GM23338 (cell line): ENCODE results near the gene TMEM14B. TPM values are rescaled to one million over a fixed set of nuclear protein-coding genes. Genes with fewer than 3 reads are reported as not detected.

Experiments used
- ATAC-seq: fragments of 200-7000 bp; cut with Tn5 transposase; 3 replicates; pipeline ENCODE4 v1.9.1; 2020
- DNase-seq: peaks from one replicate; pipeline ENCODE4 v3.0.0-alpha.2; 2015; ENCODE audit warnings: low spot score
- H2AFZ ChIP-seq: fragments of 200-600 bp; sonication (generic); 2 replicates; pipeline ENCODE4 v1.8.0; 2016; ENCODE audit warnings: antibody characterized with exemption, mild to moderate bottlenecking, moderate library complexity
- H3F3A ChIP-seq: fragments of 200-600 bp; sonication (generic); replicated peaks from 2 replicates; pipeline ENCODE4 v1.8.0; 2017; ENCODE audit warnings: antibody characterized with exemption, mixed run types, low read depth
- H3K27ac ChIP-seq: fragments of 200-600 bp; sonication (generic); 2 replicates; pipeline ENCODE4 v1.6.1; 2016; ENCODE audit warnings: low read depth
- H3K27me3 ChIP-seq: fragments of 200-600 bp; sonication (generic); 2 replicates; pipeline ENCODE4 v1.8.0; 2016; ENCODE audit warnings: mild to moderate bottlenecking, mixed run types, moderate library complexity; ENCODE audit not compliant: insufficient read depth
- H3K36me3 ChIP-seq: fragments of 200-600 bp; sonication (generic); 2 replicates; pipeline ENCODE4 v1.8.0; 2016; ENCODE audit warnings: mild to moderate bottlenecking; ENCODE audit not compliant: insufficient read depth
- H3K4me1 ChIP-seq: fragments of 200-600 bp; sonication (generic); 2 replicates; pipeline ENCODE4 v1.8.0; 2016; ENCODE audit warnings: mild to moderate bottlenecking, moderate library complexity; ENCODE audit not compliant: insufficient read depth
- H3K4me2 ChIP-seq: fragments of 200-600 bp; sonication (generic); 2 replicates; pipeline ENCODE4 v1.7.1; 2017; ENCODE audit warnings: mixed run types
- H3K4me3 ChIP-seq: fragments of 200-600 bp; sonication (generic); 2 replicates; pipeline ENCODE4 v1.6.1; 2016; ENCODE audit warnings: mixed run types
- H3K79me2 ChIP-seq: fragments of 200-600 bp; sonication (generic); replicated peaks from 2 replicates; pipeline ENCODE4 v1.8.0; 2017; ENCODE audit warnings: mild to moderate bottlenecking; ENCODE audit not compliant: insufficient read depth
- H3K9me2 ChIP-seq: fragments of 200-600 bp; sonication (generic); 2 replicates; pipeline ENCODE4 v1.8.0; 2017; ENCODE audit not compliant: insufficient read depth
- H4K20me1 ChIP-seq: fragments of 200-600 bp; sonication (generic); replicated peaks from 2 replicates; pipeline ENCODE4 v1.8.0; 2017; ENCODE audit warnings: mild to moderate bottlenecking; ENCODE audit not compliant: insufficient read depth
- H3K27ac Mint-ChIP-seq: 2 replicates; pipeline ENCODE4 v1.8.0; 2020; ENCODE audit warnings: inconsistent platforms, mild to moderate bottlenecking, moderate library complexity, mixed read lengths
- H3K27me3 Mint-ChIP-seq: 3 replicates; pipeline ENCODE4 v1.8.0; 2022; ENCODE audit warnings: low read depth, mild to moderate bottlenecking, moderate library complexity, mixed read lengths, inconsistent platforms; ENCODE audit not compliant: insufficient read depth, poor library complexity
- H3K36me3 Mint-ChIP-seq: 3 replicates; pipeline ENCODE4 v1.8.0; 2021; ENCODE audit warnings: low read depth, mild to moderate bottlenecking, inconsistent platforms, moderate library complexity, mixed read lengths
- H3K4me1 Mint-ChIP-seq: 3 replicates; pipeline ENCODE4 v1.8.0; 2020; ENCODE audit warnings: mild to moderate bottlenecking, inconsistent platforms, mixed read lengths
- H3K4me3 Mint-ChIP-seq: 3 replicates; pipeline ENCODE4 v1.8.0; 2021; ENCODE audit warnings: moderate library complexity, mild to moderate bottlenecking, inconsistent platforms, mixed read lengths
- H3K9me3 Mint-ChIP-seq: 3 replicates; pipeline ENCODE4 v1.8.0; 2020; ENCODE audit warnings: moderate library complexity, mild to moderate bottlenecking, inconsistent platforms, mixed read lengths
- EZH2phosphoT487 ChIP-seq: fragments of 200-600 bp; sonication (generic); IDR thresholded peaks from one replicate; pipeline ENCODE4 v1.8.1; 2018; ENCODE audit warnings: antibody characterized with exemption; ENCODE audit not compliant: unreplicated experiment
- JUNB ChIP-seq: IDR thresholded peaks from one replicate; pipeline ENCODE4 v1.6.1; 2016; ENCODE audit warnings: antibody characterized with exemption; ENCODE audit not compliant: unreplicated experiment
- NANOG ChIP-seq: IDR thresholded peaks from 2 replicates; pipeline ENCODE4 v1.6.1; 2016; ENCODE audit warnings: antibody characterized with exemption, borderline replicate concordance
- POLR2AphosphoS5 ChIP-seq: IDR thresholded peaks from 2 replicates; pipeline ENCODE4 v1.6.1; 2016; ENCODE audit warnings: antibody characterized with exemption, low read depth
- REST ChIP-seq: IDR thresholded peaks from one replicate; pipeline ENCODE4 v1.6.1; 2018; ENCODE audit warnings: antibody characterized with exemption; ENCODE audit not compliant: unreplicated experiment
- STAT1 ChIP-seq: IDR thresholded peaks from one replicate; pipeline ENCODE4 v1.6.1; 2016; ENCODE audit warnings: antibody characterized with exemption; ENCODE audit not compliant: unreplicated experiment
- ZNF331 ChIP-seq: fragments of 250-450 bp; sonication (Bioruptor Pico); IDR thresholded peaks from 2 replicates; pipeline ENCODE4 v1.5.0; 2020; ENCODE audit warnings: low read depth, mild to moderate bottlenecking, moderate library complexity
- polyA plus RNA-seq: library from polyadenylated mRNA; unstranded; fragments of >200 nt; fragmentation: Nextera tagmentation; extraction: Ambion mirVana; gene quantifications from 2 replicates; pipeline ENCODE4 v1.2.1, GENCODE V29; 2016
- total RNA-seq: library from RNA; depleted of rRNA; stranded (reverse); fragments of >200 nt; shearing (Covaris generic); gene quantifications from 2 replicates; pipeline ENCODE4 v1.2.3, GENCODE V29; 2014
- TF ChIP-seq, protein P1 (sequence below): IDR thresholded peaks from 2 replicates; pipeline ENCODE4 v1.6.1; 2016; ENCODE audit warnings: antibody characterized with exemption

TMEM14B gene
- total and polyA plus RNA-seq, 2 experiments from 2014 or later, result 104 to 210 TPM

- Histone ChIP-seq H3K27me3 (no peaks in the 10 kb centered on the region), H4K20me1 (no peaks in the 10 kb centered on the region), H3K4me2 (no peak overlapping the region), H2AFZ (no peak overlapping the region), H3K4me1 (peaks cover 19% of the 10 kb centered on the region), H3K36me3 (peaks cover 5% of the 10 kb centered on the region; the same call in 1 of the 2 replicates), H3K27ac (no peak overlapping the region), H3K9me2 (no peaks in the 10 kb centered on the region), H3K79me2 (peaks cover 17% of the 10 kb centered on the region), H3F3A (peaks cover 23% of the 10 kb centered on the region), H3K4me3 (no peak overlapping the region)
- H3K36me3 Mint-ChIP-seq, result peaks cover 33% of the 10 kb centered on the region
- no peak overlapping the region for H3K4me3 Mint-ChIP-seq
- DNase-seq (no peak), ATAC-seq (no peak)
- no peak overlapping the region for H3K27ac Mint-ChIP-seq
- peaks cover 13% of the 10 kb centered on the region for H3K27me3 Mint-ChIP-seq
- H3K4me1 Mint-ChIP-seq, result peaks cover 20% of the 10 kb centered on the region
- TF ChIP-seq ZNF331 (no peak), EZH2phosphoT487 (no peak), JUNB (no peak), POLR2AphosphoS5 (no peak)
- H3K9me3 Mint-ChIP-seq, result peaks cover 34% of the 10 kb centered on the region
These were observed 27.7 kb upstream of the TMEM14B start for GRCh38 chr6:10719964-10720264.

DNA sequence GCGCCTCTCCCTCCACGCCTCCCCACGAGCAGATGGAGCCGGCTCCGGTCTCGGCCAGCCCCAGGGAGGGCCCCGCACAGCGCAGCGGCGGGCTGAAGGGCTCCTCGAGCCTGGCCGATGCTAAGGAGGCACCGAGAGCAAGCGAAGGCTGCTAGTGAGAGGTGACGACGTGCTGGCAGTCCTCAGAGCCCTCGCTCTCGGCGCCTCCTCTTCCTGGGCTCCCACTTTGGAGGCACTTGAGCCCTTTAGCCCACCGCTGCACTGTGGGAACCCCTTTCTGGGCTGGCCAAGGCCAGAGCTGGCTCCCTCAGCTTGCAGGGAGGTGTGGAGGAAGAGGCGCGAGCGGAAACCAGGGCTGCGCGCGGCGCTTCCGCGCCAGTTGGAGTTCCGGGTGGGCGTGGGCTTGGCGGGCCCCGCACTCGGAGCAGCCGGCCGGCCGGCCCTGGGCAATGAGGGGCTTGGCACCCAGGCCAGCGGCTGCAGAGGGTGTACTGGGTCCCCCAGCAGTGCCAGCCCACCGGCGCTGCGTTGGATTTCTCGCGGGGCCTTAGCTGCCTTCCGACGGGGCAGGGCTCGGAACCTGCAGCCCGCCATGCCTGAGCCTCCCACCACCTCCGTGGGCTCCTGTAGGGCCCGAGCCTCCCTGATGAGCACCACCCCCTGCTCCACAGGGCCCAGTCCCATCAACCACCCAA lies 27.2 kb upstream of the TMEM14B start:
- Histone ChIP-seq H3K4me3 (no peak overlapping the region), H3K79me2 (peaks cover 22% of the 10 kb centered on the region), H3K27ac (no peak overlapping the region), H3K4me1 (peaks cover 19% of the 10 kb centered on the region), H3K27me3 (no peaks in the 10 kb centered on the region), H3F3A (peaks cover 23% of the 10 kb centered on the region), H3K36me3 (peaks cover 5% of the 10 kb centered on the region; the same call in 1 of the 2 replicates), H2AFZ (no peak overlapping the region), H3K4me2 (no peak overlapping the region), H3K9me2 (no peaks in the 10 kb centered on the region), H4K20me1 (no peaks in the 10 kb centered on the region)
- no peak; the same call in 2 of the 3 replicates for ATAC-seq
- no peak for DNase-seq
- Mint-ChIP-seq H3K36me3 (peaks cover 37% of the 10 kb centered on the region), H3K4me3 (no peak overlapping the region), H3K27ac (no peak overlapping the region), H3K4me1 (peaks cover 23% of the 10 kb centered on the region), H3K27me3 (peaks cover 13% of the 10 kb centered on the region), H3K9me3 (peaks cover 34% of the 10 kb centered on the region)
- TF ChIP-seq ZNF331, result no peak
- no peak for TF ChIP-seq STAT1
- TF ChIP-seq REST, result no peak
- TF ChIP-seq, protein P1, sequence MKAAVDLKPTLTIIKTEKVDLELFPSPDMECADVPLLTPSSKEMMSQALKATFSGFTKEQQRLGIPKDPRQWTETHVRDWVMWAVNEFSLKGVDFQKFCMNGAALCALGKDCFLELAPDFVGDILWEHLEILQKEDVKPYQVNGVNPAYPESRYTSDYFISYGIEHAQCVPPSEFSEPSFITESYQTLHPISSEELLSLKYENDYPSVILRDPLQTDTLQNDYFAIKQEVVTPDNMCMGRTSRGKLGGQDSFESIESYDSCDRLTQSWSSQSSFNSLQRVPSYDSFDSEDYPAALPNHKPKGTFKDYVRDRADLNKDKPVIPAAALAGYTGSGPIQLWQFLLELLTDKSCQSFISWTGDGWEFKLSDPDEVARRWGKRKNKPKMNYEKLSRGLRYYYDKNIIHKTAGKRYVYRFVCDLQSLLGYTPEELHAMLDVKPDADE, result no peak
- no peak for TF ChIP-seq EZH2phosphoT487
- TF ChIP-seq NANOG, result no peak
